IgD-negative memory B cell (primary cell): ENCODE data around the gene FBXL15. TPM values are rescaled to one million over a fixed set of nuclear protein-coding genes. Genes with fewer than 3 reads are reported as not detected.

Source experiments
- H3K27ac Mint-ChIP-seq, 3 donors: one replicate each; pipeline ENCODE4 v1.8.0; 2020 to 2022; ENCODE audit warnings: mild to moderate bottlenecking in 3 of 3, mixed read lengths in 3 of 3, moderate library complexity in 1 of 3
- H3K27me3 Mint-ChIP-seq: one replicate; pipeline ENCODE4 v1.8.0; 2021; ENCODE audit warnings: mixed read lengths
- H3K36me3 Mint-ChIP-seq: one replicate; pipeline ENCODE4 v1.8.0; 2020; ENCODE audit warnings: mild to moderate bottlenecking, mixed read lengths
- H3K4me1 Mint-ChIP-seq, 3 donors: one replicate each; pipeline ENCODE4 v1.8.0; 2020 to 2022; ENCODE audit warnings: mixed read lengths in 3 of 3, mild to moderate bottlenecking in 1 of 3
- H3K4me3 Mint-ChIP-seq, 4 donors: one replicate each; pipeline ENCODE4 v1.8.0; 2020 to 2022; ENCODE audit warnings: mild to moderate bottlenecking in 4 of 4, mixed read lengths in 4 of 4, moderate library complexity in 3 of 4
- H3K9me3 Mint-ChIP-seq, 3 donors: one replicate each; pipeline ENCODE4 v1.8.0; 2020 to 2021; ENCODE audit warnings: mixed read lengths in 3 of 3, mild to moderate bottlenecking in 1 of 3
- polyA plus RNA-seq: library from polyadenylated mRNA; unstranded; fragments of 300-500 nt; fragmentation: Illumina TruSeq; gene quantifications from one replicate; pipeline ENCODE4 v1.2.3, GENCODE V29; 2021

Gene FBXL15, protein sequence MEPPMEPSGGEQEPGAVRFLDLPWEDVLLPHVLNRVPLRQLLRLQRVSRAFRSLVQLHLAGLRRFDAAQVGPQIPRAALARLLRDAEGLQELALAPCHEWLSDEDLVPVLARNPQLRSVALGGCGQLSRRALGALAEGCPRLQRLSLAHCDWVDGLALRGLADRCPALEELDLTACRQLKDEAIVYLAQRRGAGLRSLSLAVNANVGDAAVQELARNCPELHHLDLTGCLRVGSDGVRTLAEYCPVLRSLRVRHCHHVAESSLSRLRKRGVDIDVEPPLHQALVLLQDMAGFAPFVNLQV
- 40.5 TPM for polyA plus RNA-seq

DNA sequence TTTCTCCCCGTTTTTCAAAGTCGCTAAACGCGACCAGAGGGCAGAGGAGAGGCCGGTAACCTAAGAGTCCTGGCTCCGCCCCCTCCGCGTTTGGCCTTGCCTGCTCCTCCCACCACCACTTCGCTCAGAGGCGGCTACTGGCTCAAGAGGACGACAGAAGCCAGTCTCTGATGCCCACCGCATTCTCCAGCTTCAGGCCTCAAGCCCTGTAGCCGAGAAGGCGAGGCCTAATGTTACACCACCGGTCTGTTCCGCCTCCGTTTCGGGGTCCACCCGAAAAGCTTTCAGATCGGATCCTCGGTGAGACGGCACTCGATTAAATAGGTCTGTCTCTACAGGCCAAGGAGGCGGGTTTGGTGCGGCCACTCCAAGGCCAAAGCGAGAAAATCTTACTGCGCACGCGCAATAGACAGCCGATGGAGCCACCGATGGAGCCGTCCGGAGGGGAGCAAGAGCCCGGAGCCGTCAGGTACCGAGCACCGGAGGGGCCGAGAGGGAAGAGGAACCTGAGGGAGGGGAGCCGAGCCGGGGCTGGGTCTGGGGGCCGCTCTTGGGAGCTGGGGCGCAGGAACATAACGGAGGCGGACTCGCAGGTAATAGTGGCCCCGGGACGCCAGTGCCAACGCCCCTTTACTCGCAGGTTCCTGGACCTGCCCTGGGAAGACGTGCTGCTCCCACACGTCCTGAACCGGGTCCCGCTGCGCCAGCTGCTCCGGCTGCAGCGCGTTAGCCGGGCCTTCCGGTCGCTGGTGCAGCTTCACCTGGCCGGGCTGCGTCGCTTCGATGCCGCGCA, at the start of gene FBXL15:
Gene FBXL15 (plus strand): TSS at position 123 of the 793 bp plus-strand sequence. CDS start 294 bp downstream, at position 417.
- H3K36me3 Mint-ChIP-seq: no peaks in the 10 kb centered on the region
- no peaks in the 10 kb centered on the region for H3K9me3 Mint-ChIP-seq
- peaks cover 22% of the 10 kb centered on the region for H3K27me3 Mint-ChIP-seq
- peak within 1 kb of the TSS; percentile 94 to 98 (median 95) for H3K27ac Mint-ChIP-seq
- H3K4me3 Mint-ChIP-seq: peak within 1 kb of the TSS; percentile 95 to 100 (median 98)
- H3K4me1 Mint-ChIP-seq: peaks cover 12 to 20% (median 17%) of the 10 kb centered on the region in 3 donors

DNA sequence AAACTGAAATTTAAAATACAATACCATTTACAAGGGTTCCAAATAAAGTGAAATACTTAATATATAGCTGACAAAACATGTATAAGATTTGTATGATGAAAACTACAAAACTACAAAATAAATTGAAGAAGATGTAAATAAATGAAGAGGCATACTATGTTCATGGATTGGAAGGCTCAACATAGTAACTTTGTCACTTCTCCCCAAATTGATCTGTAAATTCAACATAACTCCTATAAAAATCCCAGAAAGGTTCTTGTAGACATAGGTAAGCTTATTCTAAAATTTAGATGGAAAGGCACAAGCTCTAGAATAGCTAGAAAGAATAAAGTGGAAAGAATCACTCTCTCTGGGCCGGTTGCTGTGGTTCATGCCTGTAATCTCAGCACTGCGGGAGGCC, 49.3 kb upstream of the FBXL15 start:
- no peak overlapping the region for H3K27ac Mint-ChIP-seq
- H3K27me3 Mint-ChIP-seq: no peaks in the 10 kb centered on the region

DNA sequence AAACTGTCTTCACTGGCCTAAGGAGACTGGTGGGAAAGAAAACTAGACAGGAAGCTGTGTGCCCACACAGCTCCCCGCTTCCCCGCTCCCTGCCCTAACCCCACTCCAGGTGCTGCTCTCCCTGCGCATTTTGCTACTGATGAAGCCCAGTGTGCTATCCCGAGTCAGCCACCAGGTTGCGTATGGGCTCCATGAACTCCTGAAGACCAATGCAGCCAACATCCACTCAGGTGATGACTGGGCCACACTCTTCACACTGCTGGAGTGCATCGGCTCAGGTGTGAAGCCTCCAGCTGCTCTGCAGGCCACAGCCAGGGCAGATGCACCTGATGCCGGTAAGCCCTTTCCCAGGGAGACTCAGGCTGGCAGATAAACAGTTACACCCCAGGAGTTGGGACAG, 45.4 kb upstream of the FBXL15 start:
- H3K27ac Mint-ChIP-seq: no peak overlapping the region
- peaks cover 9% of the 10 kb centered on the region for H3K36me3 Mint-ChIP-seq
- H3K4me1 Mint-ChIP-seq: no peaks in the 10 kb centered on the region

More for the DNA sequence above, 49.3 kb upstream of the FBXL15 start:
- Mint-ChIP-seq H3K4me3 (no peak overlapping the region), H3K36me3 (peaks cover 21% of the 10 kb centered on the region), H3K9me3 (no peaks in the 10 kb centered on the region), H3K4me1 (no peaks in the 10 kb centered on the region)

DNA sequence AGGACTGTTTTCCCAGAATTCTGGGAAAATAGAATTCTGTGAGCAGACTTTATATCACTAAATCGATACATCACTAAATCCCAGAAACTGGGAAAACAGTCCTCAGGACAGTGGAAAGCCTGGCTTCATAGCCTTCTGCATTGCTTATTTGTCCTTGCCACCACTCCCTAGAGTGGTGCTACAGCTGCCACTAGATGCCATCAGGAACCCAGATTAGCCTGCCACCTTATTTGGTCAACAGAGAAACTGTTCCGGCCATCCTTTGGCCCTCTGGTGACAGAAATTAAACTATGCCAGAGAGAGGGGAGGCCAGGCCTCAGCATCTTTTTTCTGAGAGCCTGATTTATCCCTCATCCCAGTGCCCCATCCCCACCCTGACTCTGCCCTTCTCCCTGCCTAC, 44.8 kb upstream of the FBXL15 start:
- Mint-ChIP-seq H3K27me3 (no peaks in the 10 kb centered on the region), H3K9me3 (no peaks in the 10 kb centered on the region), H3K36me3 (peaks cover 5% of the 10 kb centered on the region), H3K27ac (no peak overlapping the region), H3K4me1 (no peaks in the 10 kb centered on the region), H3K4me3 (no peak overlapping the region)

More for the DNA sequence above, 45.4 kb upstream of the FBXL15 start:
- Mint-ChIP-seq H3K4me3 (no peak overlapping the region), H3K27me3 (no peaks in the 10 kb centered on the region), H3K9me3 (no peaks in the 10 kb centered on the region)

DNA sequence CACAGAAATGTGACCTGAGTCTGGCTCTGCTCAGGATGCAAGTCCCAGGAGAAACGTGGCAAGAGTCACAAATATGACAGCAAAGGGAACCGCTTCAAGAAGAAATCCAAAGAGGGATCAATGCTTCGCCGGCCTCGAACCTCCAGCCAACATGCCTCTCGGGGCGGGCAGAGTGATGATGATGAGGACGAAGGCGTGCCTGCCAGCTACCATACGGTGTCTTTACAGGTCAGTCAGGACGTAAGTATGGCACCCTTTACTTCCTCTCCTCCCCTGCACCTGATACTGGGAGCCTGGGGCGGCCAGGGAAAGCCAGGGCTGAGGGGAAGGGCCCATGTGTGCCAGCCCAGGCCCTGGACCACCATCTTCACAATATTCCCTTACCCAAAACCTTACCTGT, 43.7 kb upstream of the FBXL15 start:
- H3K4me3 Mint-ChIP-seq: no peak overlapping the region
- H3K27me3 Mint-ChIP-seq: no peaks in the 10 kb centered on the region
- H3K27ac Mint-ChIP-seq: peak overlapping the region in 1 of 3 donors; percentile 39
- no peaks in the 10 kb centered on the region for H3K9me3 Mint-ChIP-seq
- H3K36me3 Mint-ChIP-seq: peaks cover 4% of the 10 kb centered on the region
- no peaks in the 10 kb centered on the region for H3K4me1 Mint-ChIP-seq

DNA sequence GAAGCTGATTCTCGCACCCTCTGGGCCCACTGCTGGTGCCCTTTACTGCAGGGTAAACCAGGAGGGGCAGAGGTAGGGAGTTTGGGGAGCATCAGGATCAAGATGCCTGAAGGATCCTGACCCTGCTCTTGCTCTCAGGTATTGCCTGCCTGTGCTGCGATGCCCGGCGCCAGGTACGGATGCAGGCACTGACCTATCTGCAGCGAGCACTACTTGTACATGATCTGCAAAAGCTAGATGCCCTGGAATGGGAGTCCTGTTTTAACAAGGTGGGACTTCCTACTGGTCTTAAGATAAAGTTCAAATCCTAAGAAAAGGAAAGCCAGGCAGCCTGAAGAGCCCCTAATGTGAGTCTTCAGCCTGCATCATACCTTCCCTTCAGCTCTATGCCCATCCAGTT, 41.3 kb upstream of the FBXL15 start:
- Mint-ChIP-seq H3K4me3 (no peak overlapping the region), H3K36me3 (peaks cover 4% of the 10 kb centered on the region), H3K27ac (peak overlapping the region in 1 of 3 donors; percentile 76), H3K4me1 (peaks cover 0 to 6% (median 4%) of the 10 kb centered on the region in 3 donors), H3K27me3 (no peaks in the 10 kb centered on the region), H3K9me3 (no peaks in the 10 kb centered on the region)

DNA sequence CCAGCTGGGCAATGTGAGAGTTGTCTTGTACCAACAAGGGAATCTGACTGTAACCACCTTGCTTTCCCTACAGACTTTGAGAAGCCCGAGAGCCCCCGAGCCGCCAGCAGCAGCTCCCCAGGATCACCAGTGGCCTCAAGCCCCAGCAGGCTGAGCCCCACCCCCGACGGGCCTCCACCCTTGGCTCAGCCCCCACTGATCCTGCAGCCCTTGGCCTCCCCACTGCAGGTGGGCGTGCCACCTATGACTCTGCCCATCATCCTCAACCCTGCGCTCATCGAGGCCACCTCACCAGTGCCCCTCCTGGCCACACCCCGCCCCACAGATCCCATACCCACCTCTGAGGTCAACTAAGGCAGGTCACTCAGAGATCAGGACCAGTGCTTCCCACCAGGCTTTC, 38.7 kb upstream of the FBXL15 start:
- Mint-ChIP-seq H3K4me3 (peak overlapping the region in 1 of 4 donors; percentile 70), H3K27ac (no peak overlapping the region), H3K27me3 (no peaks in the 10 kb centered on the region), H3K9me3 (no peaks in the 10 kb centered on the region), H3K36me3 (peaks cover 4% of the 10 kb centered on the region), H3K4me1 (peaks cover 0 to 13% (median 4%) of the 10 kb centered on the region in 3 donors)

DNA sequence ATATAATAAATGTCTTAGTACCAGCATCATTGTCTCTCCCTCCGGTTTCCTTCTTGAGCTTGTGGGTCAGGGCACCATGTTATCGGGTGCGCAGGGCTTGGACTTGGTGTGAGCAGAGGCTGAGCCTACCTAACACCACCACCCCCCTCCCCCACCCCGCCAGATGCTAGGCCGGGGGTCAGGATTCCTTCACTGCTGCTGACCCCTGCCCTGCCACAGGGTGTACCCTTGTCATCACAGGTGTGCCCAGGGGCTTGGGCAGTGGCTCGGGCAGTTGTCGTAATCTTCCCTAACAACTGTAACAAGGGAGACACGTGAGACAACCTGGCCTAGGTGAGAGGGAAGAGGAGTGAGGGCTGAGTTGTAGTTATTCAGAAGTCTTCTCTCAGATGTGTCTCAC, 37.8 kb upstream of the FBXL15 start:
- Mint-ChIP-seq H3K27ac (peak overlapping the region in 1 of 3 donors; percentile 23), H3K4me1 (peaks cover 0 to 13% (median 4%) of the 10 kb centered on the region in 3 donors), H3K9me3 (no peaks in the 10 kb centered on the region), H3K36me3 (peaks cover 4% of the 10 kb centered on the region), H3K27me3 (no peaks in the 10 kb centered on the region), H3K4me3 (no peak overlapping the region)

DNA sequence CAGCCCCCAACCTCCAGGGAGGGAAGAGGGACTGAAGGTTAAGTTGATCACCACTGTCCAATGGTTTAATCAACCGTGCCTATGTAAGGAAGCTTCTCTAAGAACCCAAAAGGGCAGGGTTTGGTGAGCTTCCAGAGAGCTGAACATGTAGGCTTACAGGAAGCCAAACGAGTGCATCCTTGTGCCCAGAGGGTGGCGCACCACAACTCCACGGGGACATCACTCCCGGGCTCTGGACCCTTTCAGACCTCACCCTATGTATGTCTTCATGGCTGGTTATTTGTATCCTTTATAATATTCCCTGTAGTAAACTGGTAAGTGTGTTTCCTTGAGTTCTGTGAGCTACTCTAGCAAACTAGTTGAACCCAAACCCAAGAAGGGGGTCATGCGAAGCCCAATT, 36.6 kb upstream of the FBXL15 start:
- Mint-ChIP-seq H3K36me3 (peaks cover 4% of the 10 kb centered on the region), H3K4me3 (peak overlapping the region in 2 of 4 donors; percentile 38 to 74), H3K4me1 (peaks cover 0 to 13% (median 4%) of the 10 kb centered on the region in 3 donors), H3K27ac (peak overlapping the region in 2 of 3 donors; percentile 41 to 78), H3K27me3 (no peaks in the 10 kb centered on the region), H3K9me3 (no peaks in the 10 kb centered on the region)

DNA sequence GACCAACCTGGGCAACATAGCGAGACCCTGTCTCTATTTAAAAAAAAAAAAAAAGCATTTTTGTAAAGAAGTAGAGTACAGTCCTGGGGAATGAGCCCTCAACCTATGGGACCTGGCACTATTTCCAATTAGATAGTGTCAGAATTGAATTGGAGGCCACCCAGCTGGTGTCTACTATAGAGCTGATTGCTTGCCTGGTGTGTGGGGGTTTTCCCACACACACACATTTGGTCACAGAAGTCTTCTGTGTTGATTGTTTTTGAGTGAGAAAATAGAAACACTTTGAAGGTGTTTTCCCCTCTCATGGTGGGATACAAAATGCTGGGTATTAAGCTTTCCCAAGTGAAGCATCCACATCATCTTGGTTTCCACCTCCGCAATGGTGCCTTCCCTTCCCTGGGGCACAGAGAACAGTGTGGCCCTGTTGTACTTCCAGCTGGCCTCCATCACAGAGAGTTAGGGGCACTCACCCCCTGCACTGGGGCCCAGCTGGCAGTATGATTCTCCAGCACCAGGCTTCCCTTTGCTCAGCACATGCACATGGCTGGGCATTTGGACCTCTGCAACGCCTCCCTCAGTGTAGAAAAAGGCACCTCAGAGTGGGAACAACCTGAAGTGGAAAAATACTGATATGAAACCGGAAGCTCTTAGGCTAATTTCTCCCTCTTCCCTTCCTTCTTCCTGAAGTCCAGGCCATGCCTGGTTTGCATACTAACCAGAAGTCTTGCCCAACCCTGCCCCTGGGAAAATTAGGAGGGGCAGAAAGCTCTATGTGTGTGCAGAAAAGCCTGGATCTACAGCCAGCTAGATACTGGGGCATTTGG, 35.8 kb upstream of the FBXL15 start:
- peaks cover 4% of the 10 kb centered on the region for H3K36me3 Mint-ChIP-seq
- H3K4me1 Mint-ChIP-seq: peaks cover 0 to 13% (median 4%) of the 10 kb centered on the region in 3 donors
- peak overlapping the region in 1 of 3 donors; percentile 78 for H3K27ac Mint-ChIP-seq
- peak overlapping the region in 1 of 4 donors; percentile 74 for H3K4me3 Mint-ChIP-seq
- no peaks in the 10 kb centered on the region for H3K27me3 Mint-ChIP-seq
- no peaks in the 10 kb centered on the region for H3K9me3 Mint-ChIP-seq

DNA sequence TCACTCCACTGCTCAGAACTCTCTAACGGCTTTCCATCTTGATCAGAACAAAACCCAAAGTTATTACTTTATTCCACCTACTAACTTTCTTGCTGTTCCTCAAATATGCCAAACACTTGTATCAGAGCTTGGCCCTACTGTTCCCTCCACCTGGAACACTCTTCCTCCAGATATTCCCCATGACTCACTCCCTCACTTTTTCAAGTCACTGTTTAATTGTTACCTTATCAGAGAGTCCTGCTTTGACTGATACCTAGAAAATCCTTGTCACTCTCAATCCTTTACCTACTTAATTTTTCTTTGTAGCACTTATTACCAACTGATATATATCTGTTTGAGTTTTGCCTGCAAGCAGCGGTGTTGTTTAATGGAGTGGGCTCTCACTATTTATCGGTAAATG, 30.7 kb upstream of the FBXL15 start:
- Mint-ChIP-seq H3K4me3 (peak overlapping the region in 1 of 4 donors; percentile 28), H3K9me3 (no peaks in the 10 kb centered on the region), H3K27me3 (no peaks in the 10 kb centered on the region), H3K27ac (peak overlapping the region in 2 of 3 donors; percentile 39 to 63), H3K4me1 (peaks cover 4 to 13% (median 6%) of the 10 kb centered on the region in 3 donors), H3K36me3 (no peaks in the 10 kb centered on the region)

DNA sequence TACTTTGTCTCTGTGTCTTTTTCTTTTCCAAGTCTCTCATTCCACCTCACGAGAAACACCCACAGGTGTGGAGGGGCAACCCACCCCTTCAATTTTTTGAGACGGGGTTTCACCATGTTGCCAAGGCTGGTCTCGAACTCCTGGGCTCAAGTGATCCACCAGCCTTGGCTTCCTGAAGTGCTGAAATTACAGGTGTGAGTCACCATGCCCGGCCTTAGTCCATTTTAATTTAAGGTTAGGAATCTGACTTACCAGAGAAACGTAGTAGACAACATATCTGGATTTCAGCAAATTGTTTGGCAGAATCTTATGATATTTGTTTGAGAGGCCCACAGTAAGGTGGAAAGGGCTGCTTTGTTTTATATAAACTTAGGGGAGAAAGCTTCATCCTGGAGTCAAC, 28.3 kb upstream of the FBXL15 start:
- Mint-ChIP-seq H3K4me1 (peaks cover 8 to 15% (median 13%) of the 10 kb centered on the region in 3 donors), H3K27ac (peak overlapping the region in 1 of 3 donors; percentile 100), H3K4me3 (peak overlapping the region in 1 of 4 donors; percentile 98)

DNA sequence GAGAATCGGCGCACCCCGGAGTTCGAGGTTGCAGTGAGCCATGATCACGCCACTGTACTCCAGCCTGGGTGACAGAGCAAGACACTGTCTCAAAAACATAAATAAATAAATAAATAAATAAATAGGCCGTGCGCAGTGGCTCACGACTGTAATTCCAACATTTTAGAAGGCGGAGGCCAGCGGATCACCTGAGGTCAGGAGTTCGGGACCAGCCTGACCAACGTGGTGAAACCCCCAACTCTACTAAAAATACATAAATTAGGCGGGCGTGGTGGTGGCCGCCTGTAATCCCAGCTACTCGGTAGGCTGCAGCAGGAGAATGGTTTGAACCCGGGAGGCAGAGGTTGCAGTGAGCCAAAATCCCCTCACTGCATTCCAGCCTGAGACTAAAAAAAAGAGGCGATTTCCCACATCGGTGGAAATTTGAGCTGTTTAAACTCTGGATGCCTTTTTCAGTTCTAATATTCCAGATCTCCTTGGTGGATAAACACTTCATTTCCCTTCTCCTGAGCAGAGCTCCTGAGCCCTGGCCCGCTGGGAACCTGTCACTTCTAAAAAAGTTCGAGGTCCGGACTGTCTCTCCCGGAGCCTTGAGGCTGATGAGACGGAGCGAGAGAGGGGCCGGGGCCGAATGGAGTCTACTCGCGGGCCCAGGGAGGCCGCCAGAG, 27.1 kb upstream of the FBXL15 start:
- H3K27ac Mint-ChIP-seq: peak overlapping the region; percentile 100
- peak overlapping the region; percentile 98 for H3K4me3 Mint-ChIP-seq
- H3K36me3 Mint-ChIP-seq: peaks cover 3% of the 10 kb centered on the region
- H3K9me3 Mint-ChIP-seq: no peaks in the 10 kb centered on the region
- H3K4me1 Mint-ChIP-seq: peaks cover 8 to 26% (median 17%) of the 10 kb centered on the region in 3 donors
- H3K27me3 Mint-ChIP-seq: no peaks in the 10 kb centered on the region

More for the DNA sequence above, 28.3 kb upstream of the FBXL15 start:
- Mint-ChIP-seq H3K36me3 (peaks cover 3% of the 10 kb centered on the region), H3K9me3 (no peaks in the 10 kb centered on the region), H3K27me3 (no peaks in the 10 kb centered on the region)

DNA sequence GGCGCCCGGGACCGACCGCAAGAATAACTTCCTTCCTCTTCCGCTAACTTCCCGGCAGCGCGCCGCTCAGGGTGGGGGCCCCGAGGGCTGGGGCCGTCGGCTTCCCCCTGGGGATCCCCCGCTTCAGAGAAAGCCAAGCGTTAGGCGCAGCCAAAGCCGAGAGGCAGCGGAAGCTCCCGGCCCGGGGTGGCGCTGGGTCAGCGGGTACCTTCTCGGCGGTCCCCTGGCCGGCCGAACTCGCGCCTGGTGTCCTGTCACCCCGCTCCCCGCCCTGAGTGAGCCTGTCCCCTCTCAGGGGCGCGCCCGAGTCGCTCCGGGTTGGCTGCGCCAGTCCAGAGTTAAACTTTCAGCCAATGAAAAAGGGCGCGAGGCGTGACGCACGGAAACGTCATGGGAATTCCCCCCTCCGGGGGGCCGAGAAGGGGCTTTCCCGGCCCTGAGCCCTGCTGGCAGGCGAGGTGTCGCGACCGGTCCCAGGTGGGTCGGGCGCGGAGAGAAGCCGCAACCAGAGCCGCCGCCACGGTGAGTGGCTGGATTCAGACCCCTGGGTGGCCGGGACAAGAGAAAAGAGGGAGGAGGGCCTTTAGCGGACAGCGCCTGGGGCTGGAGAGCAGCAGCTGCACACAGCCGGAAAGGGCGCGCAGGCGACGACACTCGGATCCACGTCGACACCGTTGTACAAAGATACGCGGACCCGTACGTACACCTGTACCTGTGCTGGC, 26.4 kb upstream of the FBXL15 start:
- Mint-ChIP-seq H3K27me3 (no peaks in the 10 kb centered on the region), H3K9me3 (no peaks in the 10 kb centered on the region), H3K4me1 (peaks cover 8 to 26% (median 22%) of the 10 kb centered on the region in 3 donors), H3K4me3 (peak overlapping the region; percentile 98), H3K36me3 (peaks cover 3% of the 10 kb centered on the region), H3K27ac (peak overlapping the region; percentile 100)
